ENCODE results near the gene PLA2G6.
A peak's percentile ranks its signal among the peaks of the same experiment; 100 is the strongest.
"Not testable (repeated sequence)": the region's sequence is repeated elsewhere in the genome, so short reads cannot be mapped to it uniquely, and the experiment has no call there.

Gene PLA2G6

DNA sequence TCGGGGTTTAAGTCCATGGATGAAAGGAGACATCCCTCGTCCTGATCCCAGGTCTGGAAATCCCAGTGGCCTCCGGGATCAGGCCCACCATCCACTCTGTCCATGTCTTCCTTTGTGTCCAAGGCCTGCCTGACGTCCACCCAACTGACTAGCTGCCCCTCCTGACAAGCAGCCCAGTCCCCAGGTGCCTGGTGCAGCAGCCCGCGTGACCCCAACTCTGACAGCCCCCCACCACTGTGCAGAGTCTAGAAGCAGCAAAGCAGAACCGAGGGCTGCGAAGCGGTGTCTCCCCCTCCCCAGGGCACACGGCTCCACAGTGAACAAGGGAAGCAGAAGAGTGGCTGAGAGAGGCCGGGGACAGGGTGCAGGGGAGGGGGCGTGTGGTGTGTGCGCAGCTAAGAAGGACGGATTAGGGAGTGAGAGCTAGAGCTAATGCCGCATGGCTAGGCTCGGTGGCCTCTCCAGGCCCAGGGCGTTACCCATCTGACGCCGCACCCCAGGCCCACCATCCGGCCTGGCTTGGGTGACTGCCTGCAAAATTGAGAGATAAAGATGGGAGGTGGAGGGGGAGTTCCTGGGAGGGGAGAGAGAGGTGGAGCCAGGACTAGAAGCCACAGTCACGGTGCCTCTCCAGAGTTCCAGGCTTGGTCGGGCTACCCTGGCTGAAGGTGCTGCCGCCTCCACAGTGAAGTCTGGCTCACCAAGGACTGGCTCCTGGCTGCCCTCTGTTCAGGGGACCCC, 54.5 kb downstream of the PLA2G6 start:
- DNase-seq: no peak

DNA sequence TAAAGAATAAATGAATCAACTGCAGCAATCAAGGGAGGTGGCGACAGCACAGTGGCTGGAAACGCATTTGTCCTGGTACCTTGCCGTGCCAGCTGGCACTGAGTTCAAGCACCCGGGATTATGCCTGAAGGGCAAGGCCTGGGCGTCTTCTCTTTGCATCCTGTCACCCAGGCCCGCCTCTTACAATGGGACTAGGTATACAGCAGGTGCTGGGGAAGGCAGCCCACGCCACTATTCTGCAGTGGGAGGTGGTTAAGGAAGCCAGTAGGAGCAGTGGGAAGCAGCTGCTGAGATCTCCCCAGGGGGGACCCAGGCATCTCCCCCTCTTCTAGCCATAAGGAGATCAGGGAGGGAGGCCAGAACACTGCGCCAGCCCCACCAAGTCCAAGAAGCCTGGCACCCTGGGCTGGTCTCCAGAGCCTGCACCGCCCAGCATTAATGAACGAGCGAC, 55.9 kb downstream of the PLA2G6 start:
- DNase-seq: no peak

DNA sequence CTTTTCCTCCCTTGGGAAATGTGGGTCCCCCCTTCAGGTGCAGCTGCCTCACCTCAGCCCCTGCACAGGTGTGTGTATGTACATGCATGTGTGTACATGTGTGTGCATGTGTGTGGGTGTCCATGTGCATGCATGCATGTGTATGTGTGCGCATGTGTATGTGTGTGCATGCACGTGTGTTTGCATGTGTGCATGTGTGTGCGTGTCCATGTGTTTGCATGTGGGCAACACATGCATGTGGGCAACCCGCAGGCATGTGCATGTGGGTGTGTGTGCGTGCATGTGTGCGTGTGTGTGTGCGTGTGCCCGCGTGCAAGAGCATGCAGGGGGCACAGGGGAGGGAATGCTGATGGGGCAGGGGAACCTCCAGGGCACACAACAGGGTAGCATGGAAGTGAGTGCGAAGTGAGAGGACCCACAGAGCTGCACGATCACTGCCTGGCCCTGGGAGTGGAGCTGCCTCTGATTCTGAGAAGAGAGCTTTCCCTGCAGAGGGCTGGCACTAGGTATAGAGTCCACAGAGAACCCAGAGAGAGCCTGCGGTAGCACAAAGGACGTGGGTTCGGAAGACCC, 56.5 kb downstream of the PLA2G6 start:
- DNase-seq: no peak

DNA sequence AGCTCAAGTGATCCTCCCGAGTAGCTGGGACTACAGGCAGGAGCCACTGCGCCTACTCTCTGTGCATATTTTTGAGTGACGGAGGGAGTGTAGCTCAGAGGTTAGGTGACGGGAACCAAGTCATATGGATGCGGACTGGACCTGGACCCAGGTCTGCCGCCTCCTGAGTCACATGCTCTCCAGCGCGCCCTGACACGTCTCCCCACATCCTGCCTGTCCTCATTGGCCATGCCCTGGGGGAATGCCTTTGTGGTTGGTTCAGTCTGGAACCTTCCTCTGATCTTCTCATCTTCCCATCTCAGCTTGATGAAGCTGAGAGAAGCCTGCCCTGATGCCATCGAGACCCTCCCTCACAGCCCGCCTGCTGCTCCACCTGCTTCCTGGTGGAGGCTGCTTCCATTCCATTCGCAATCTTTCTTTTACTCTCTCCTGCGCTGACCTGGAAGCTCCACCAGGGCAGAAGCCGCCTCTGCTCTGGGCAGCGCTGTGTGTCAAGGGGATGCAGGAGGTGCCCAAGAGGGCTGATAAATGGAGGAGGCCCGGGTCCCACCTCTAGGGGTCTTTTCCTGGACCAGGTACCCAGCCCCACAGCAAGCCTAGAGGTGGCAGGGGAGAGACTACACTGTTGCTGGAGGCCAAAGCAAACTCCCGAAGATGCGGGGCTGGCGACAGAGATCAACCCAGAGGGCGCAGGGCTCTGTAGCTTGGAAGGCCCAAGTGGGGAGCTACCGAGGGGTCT, 57.2 kb downstream of the PLA2G6 start:
- no peak for DNase-seq

DNA sequence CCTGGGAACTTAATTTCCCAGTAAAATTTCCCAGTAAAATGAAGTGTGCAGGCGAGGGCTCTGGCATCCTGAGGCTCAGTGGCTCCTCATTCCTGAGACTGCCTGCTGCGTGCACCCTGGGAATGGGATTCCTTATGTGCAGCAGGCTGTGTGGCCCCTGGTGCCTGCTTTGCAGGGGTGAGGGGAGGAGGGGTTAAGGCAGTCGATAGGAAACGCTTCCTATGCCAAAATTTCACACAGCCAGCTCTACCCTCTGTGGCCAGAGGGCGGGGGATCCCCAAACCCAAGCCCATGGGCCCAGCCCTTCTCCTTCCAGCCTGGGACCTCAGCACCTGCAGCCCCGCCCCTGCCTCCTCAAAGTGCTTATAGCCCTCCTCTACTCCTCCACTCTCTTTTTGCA, 59.0 kb downstream of the PLA2G6 start:
- no peak for DNase-seq

DNA sequence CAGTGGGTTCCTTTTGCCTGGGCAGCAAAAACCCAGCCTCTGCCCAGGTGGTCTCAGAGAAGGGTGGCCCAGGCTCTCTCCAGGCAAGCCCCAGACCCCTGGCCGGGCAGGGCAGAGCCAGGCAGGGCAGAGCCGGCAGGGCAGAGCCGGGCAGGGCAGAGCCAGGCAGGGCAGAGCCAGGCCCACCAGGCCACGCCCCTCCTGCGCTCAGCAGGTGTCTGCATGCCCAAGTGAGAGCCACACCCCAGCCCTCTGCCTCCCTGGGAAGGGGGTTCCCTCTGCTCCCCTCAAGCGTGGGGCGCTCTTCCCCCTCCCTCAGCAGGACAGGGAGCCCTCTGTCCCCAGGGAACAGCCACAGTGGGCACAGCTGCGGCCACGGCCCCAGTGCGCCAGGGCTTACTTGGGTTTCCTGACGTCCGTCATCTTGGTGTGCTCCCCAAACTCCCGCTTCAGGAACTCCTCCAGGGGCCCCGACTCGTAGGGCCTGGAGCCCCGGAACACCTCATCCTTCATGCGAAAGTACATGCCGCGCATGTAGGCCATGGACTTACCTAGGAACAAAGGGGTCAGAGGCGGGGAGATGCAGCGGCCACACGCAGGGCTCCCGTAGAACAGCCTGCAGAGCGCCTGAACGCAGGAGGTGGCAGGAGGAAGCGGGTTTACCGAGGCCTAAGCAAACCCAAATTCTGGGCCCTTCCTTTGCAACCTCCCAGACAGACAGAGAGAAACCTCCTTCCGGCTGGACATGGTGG, 61.1 kb downstream of the PLA2G6 start:
- no peak for DNase-seq

DNA sequence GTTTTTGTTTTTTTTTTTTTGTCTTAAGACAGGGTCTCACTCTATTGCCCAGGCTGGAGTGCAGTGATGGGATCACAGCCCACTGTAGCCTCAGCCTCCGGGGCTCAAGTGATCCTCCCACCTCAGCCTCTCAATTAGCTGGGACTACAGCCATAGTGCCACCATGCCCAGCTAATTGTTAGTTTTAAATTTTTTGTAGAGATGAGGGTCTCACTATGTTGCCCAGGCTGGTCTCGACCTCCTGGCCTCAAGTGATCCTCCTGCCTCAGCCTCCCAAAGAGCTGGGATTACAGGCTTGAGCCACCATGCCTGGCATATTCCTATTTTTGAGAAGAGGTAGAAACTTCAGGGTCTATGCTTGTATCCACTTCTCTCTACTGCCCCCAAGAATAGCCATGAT, 62.9 kb downstream of the PLA2G6 start:
- not testable (repeated sequence) for DNase-seq

DNA sequence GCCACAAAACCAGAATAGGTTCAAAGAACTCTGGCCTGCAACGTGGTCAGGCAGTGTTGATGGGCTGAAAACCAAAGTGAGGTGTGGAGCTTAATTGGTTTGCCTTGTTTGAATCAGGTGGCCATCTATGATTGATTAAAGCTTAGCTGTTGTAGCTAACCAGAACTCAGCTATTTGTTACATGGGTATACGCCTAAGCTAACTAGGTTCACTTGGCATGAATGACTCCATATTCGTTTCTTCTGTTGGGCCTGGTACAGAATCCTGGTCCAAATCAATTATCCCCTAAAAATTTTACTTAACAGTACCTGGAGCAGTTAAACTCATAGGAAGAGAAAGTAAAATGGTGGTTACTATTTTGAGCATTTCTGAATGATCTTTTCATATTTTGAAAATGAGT, 63.4 kb downstream of the PLA2G6 start:
- DNase-seq: no peak

DNA sequence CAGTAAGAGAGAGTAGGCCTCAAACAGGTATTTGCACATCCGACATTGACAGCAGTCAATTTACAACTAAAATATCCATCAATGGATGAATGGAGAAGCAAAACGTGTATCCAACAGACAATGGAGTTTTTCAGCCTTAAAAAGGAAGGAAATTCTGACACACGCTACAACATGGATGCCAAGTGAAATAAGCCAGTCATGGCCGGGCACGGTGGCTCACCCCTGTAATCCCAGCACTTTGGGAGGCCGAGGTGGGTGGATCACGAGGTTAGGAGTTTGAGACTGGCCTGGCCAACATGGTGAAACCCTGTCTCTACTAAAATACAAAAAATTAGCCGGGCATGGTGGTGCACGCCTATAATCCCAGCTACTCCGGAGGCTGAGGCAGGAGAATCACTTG, 64.1 kb downstream of the PLA2G6 start:
- DNase-seq: not testable (repeated sequence)

DNA sequence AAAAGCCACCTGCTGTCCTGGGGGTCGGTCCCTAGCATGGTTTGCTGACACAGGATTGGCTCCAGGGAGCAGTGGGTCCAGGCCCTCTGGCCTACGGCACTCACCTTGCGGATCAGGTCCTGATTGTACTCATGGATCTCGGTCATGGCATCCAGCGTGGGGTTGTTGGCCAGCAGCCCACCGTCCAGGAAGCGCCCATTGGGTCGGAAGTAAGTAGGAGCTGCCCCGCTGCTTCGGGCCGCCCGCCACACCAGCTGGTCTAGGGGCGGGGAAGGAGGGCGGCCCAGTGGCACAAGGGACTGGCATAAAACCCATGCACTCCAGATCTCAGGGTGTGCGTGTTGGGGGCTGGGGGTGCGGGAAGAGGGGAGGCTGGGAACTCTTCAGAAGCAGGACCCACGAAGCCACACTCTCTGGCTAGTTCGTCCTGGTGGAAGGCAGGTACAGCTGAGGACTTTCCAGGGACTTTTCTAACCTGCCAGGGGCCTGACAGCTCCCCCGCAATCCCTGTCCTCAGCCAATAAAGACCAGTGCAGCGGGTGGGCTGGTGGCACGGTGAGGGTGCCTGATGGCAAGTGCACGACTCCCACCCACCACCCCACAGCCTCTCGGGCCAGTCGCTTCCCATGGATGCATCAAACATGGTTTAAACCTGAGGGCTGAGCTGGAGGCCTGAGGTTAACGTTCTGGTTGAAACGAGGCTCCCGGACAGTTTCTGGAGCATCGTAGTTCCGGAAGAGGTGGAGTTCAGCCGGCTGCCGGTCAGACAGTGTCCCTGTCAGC, 66.0 kb downstream of the PLA2G6 start:
- no peak for DNase-seq

DNA sequence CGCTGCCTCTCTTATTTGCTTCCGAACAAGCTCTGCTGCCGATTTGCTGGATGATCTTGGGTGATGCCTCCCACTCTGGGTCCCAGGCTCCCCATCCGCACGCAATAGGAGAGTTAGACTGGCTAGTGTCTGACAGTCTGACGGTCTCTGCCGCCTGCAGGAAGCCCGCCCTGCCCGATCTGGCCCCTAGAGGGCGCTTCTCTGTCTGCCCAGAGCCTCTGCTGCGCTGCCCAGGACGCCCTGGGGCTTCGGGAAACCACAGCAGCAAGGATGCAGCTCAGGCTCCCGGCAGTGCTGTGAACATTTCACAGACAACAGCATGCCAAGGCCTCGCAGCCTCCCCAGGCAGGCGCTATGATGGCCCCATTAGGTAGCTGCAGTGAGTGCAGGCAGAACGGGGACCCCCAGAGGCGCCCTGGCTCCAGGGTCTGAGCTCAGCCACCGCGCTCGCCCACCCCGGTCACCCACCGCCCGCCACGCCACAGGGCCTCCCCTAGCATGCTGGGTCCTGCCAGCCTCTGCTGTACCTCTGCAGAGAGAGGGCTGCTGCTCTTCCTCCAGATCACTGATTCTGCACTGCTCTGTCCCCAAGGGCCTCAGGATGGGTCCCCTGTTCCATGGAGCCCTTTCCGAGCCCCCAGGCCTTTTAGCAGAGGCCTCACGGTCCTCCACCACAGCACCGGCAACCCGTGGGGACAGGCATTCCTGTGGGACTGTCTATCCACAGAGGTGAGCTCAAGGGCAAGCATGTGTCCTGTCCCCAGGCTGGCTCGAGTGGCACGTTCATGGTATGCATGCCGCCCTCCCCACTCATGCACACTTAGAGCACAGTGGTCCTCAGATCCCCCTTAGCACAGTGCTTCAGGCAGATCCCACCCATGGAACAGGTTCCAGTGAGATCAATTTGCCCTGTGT, 66.9 kb downstream of the PLA2G6 start:
- peak; percentile 83 for DNase-seq

DNA sequence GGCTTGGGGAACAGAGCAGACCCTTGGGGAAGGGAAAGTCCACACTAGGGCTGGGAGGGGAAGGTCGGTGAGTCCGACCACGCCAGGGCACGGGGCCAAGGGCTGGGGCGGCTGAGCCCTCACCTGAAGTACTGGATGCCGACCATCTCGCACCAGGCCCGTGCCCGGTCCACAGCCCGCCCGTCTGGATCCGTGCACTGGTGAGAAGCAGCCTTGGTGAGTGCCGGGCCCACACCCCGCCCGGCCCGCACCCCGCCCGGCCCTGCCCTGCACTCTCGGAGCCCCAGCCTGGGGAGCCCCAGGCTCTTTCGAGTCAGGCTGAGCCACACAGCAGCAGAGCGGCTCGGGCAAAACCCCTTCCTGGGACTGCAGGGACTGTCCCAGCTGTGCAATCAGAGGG, 69.2 kb downstream of the PLA2G6 start:
- no peak for DNase-seq

DNA sequence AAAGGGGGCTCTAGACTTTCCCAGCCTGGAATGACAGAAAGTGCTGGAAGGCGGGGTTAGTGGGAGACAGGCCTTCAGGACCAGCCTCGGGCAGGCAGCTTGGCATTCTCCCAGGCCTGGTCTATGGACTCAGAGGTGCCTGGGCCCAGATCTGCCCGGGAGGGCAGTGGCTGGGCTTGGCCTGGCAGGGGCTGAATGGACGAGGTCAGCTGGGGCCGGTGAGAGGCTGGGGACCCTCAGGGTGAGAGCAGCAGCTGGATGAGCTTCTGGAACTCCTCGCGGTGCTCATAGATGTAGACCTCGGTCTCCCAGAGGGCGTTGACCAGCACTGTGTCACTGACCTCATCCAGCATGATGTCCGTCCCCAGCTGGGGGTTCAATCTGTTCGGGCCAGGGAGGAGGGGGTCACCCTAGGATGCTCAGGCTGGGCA, 69.7 kb downstream of the PLA2G6 start:
- no peak for DNase-seq

DNA sequence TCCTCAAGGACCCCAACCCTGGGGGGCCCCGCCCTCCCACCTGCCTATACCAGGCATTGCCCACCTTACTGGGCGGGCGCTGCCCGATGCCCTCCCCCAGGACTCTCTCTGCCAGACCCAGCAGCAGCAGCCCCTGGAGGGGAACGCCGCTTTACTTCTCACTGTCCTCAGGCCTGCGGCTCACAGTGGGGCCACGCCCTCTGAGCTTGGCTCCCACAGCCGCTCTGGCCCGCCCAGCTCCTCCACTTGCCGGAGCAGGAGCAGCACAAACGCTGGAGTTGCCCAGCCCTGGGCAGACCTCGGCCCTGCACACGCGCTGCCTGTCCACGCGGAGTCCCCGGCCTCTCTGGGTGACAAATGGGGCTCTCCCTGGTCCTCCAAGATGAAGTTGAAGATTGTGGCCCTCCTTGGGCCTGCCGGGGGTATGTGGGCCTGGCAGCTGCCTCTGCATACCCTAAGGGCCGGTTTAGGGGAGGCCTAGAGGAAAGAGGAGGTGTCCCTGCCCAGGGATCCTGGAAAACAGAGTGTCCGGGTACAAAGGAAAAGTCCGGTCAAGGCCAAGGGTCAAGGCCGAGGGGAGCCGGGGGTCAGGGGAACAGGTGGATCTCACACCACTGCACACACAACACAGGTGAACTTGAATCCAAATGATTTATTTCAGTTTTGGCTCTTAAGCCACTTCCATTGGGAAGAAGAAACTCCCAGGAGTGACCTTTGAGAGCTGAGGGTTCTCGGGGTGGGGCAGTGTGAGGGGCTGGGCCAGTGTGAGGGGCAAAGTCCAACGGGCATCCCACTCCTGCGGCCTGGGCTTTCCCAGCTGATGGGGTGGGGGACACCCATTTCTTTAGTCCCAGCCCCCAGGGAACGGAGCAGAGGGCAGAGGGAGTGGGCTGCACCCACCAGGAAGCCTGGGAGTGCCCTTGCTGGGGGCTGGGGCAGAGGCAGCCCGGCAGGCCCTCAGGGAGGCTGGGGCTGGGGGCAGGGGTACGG, 70.5 kb downstream of the PLA2G6 start:
- DNase-seq: no peak

DNA sequence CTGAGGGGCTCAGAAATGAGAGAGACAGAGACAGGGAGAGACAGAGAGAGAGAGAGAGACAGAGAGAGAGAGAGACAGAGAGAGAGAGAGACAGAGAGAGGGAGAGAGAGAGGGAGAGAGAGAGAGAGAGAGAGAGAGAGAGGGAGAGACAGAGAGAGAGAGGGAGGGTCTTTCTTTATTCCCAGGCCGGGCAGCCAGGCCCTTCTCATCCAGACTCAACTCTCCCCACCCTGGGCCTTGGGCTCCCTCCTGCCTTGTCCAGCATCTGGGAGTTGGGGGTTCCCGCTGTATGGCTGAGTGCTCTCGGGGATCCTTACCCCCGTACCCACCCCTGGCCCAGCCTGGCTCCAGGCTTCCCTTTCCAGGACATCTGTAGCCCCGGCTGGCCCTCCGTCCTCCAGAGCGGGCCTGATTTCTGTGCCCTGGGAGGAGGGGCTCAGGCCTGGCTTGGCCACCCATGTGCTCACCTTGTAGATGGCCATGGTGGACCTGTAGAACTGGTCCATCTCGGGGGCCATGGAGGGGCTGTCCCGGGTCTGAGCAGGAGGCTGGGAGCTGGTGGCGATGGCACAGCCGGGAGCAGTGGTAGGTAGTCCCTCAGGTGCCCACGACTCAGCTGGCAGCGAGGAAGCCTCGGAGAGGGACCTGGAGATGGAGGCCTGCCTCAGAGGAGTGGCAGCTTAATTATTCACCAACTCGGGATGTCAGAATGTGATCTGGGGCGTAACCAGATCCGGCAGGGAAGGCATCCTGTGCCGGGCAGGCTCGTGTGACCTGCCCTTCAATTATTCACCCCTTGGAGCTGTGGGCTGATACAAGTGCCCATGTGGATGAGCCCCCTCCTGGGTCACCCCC, 71.4 kb downstream of the PLA2G6 start, which contains the start of gene BAIAP2L2:
BAIAP2L2 (minus strand) TSS at position 677 of the 855 bp plus-strand sequence; CDS start at position 518, 159 bp downstream.
- DNase-seq: no peak

DNA sequence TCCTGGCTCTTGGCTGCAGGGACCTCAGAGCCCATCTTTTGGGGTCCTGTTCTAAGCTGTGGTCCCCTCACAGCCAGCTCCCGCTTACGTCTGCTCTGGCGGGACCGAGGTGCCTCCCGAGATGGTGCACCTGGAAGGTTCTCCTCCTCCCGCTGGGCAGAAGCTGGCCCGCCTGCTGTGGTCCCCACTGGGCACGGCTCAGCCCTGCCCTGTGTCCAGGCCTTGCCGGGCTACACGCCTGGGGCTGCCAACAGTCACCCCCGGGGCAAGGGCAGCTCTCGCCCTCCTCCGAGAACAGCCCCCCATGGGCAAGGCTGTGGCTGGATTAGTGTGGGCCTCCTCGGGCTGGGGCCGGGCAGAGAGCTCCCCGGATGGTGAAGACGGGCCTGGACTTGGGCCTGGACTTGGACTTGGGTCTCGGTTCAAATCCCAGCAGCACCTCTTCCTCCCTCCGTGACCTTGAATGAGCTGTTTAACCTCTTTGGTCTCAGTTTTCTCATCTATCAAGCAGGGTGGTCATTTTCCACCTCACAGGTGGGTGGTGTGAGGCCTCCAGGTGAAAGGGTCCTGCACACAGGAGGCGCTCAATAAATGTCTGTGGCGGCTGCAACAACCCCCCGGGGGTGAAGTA, 72.1 kb downstream of the PLA2G6 start:
- DNase-seq: no peak

DNA sequence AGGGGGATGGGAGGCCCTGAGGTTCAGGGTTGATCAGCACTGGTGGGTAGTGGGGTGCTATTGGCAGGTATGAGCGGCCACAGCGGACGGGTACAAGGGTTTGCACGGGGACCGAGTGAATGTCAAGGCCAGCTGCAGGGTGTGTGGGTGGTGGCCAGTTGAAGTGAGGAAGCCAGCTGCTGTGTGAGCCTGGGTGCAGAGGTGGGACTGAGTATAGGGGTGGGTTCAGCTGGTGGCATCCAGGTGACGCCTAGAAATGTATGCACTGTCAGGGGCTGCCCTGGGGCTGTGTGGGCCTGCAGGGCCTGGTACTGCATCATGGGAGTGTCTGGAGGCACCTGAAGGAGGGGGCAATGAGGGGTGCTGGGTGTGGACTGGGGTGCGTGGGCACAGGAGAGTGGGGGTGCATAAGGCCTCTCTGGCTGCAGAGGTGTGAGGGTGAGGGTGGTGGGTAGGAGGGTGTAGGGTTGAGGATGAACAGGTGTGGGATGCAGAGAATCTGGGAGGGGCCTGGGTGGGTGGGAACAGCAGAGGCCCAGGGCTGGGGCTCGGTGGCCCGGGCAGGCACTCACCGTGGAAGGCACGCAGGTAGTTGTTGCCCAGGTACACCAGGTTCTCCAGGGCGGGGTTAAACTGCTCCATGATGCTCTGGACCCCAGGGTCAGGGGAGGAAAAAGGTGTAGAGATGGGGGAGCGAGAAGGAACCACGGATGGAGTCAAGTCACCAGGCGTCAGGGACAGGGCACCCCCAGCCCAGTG, 72.9 kb downstream of the PLA2G6 start:
- DNase-seq: no peak
